ENCODE results near the gene KHDC4. TPM values are rescaled to one million over a fixed set of nuclear protein-coding genes. Genes with fewer than 3 reads are reported as not detected.
A peak's percentile ranks its signal among the peaks of the same experiment; 100 is the strongest.

KHDC4 gene
- total and polyA plus RNA-seq, 9 of the 15 experiments (the other 6 are each of a cell fraction or from before 2014, with no cell fraction given): 12.1 to 185 (median 65.6) TPM

GRCh38 chr1:155940993-155941844 lies 7.0 kb upstream of the KHDC4 start, which contains the start of gene RXFP4:
Gene RXFP4 (plus strand): TSS chr1:155941638. CDS start chr1:155941710, 72 bp downstream.
- Histone ChIP-seq H3K27me3 (ENCODE audit: control insufficient read depth in 2 of 2, insufficient read depth in 2 of 2, low read length in 2 of 2) (no peaks in the 10 kb centered on the region), H3K4me3 (no peak within 1 kb of the TSS), H3K36me3 (ENCODE audit: control insufficient read depth, insufficient read depth, low read length) (peaks cover 3% of the 10 kb centered on the region; the same call in 1 of the 3 replicates), H3K9ac (ENCODE audit: insufficient read depth in 1 of 2, low read depth in 2 of 2, low read length in 2 of 2) (peak within 1 kb of the TSS; percentile 10 to 75; a peak in 3 of 4 replicates), H3K4me2 (ENCODE audit: insufficient read depth, low read length) (no peak within 1 kb of the TSS), H4K20me1 (replicated peaks; ENCODE audit: control insufficient read depth, insufficient read depth, low read length) (no peaks in the 10 kb centered on the region), H2AFZ (ENCODE audit: low read depth, low read length) (peak within 1 kb of the TSS; percentile 75), H3K4me1 (replicated peaks in 1 of 2; ENCODE audit: control insufficient read depth in 2 of 2, insufficient read depth in 2 of 2, low read length in 2 of 2) (peaks cover 19 to 29% of the 10 kb centered on the region in 2 experiments), H3K27ac (ENCODE audit: extremely low read depth, low read depth, low read length) (peak within 1 kb of the TSS; percentile 70), H3K9me1 (ENCODE audit: control insufficient read depth, insufficient read depth, low read length) (no peaks in the 10 kb centered on the region), H3K79me2 (ENCODE audit: control insufficient read depth, insufficient read depth, low read length) (no peaks in the 10 kb centered on the region), H3K9me3 (replicated peaks; ENCODE audit: control insufficient read depth, insufficient read depth, low read depth, low read length) (no peaks in the 10 kb centered on the region)
- ATAC-seq (peak; percentile 37), FAIRE-seq (no peak), DNase-seq (ENCODE audit: extremely low read depth in 1 of 4, low spot score in 3 of 4) (no peak)
- in situ Hi-C loops (cut with MboI) (no loop called here), intact Hi-C loops (cut with micrococcal nuclease) (no loop called here)
- ChIA-PET CTCF (ENCODE audit: low intra/inter-chr PET ratio) (interaction anchor here (0.6 kb wide), 1 partner anchor 56 kb away, joined by 4 read pairs; no protein-coding TSS in a partner anchor), POLR2A (interaction anchor here (0.6 to 1.4 kb wide), 7 partner anchors 10 to 75 kb away, joined by 3 to 10 read pairs (median 3); no protein-coding TSS in a partner anchor)
- 75% methylated on average over 11 of the region's 11 CpGs for WGBS (ENCODE audit: insufficient coverage, low coverage, missing lambda C conversion rate)
- BruUV-seq (replicated peaks): no TSS peak
- TF ChIP-seq ATF3 (IDR thresholded peaks at IDR 0.05) (peak; percentile 76), ATF3 (CRISPR knock-in tag; conservative IDR thresholded peaks at IDR 0.05) (no peak), DPF2 (IDR thresholded peaks at IDR 0.05) (no peak), PURB (CRISPR knock-in tag; IDR thresholded peaks at IDR 0.05; ENCODE audit: low read depth) (no peak), VEZF1 (CRISPR knock-in tag; IDR thresholded peaks at IDR 0.05) (peak; percentile 10; the same call in 1 of the 2 replicates), CEBPG (CRISPR knock-in tag; IDR thresholded peaks at IDR 0.05) (peak; percentile 84), CEBPG (tag; conservative IDR thresholded peaks at IDR 0.05 in 1 of 2, IDR thresholded peaks at IDR 0.05 in 1 of 2) (peak; percentile 70 to 84; a peak in 3 of 4 replicates), GATA2 (CRISPR knock-in tag; IDR thresholded peaks at IDR 0.05) (no peak), SUPT5H (IDR thresholded peaks at IDR 0.05) (peak; percentile 41; the same call in 1 of the 2 replicates), GABPA (tag; conservative IDR thresholded peaks at IDR 0.05; ENCODE audit: low read depth) (peak; percentile 29; the same call in 1 of the 2 replicates), NFATC3 (IDR thresholded peaks at IDR 0.05) (no peak), NFRKB (IDR thresholded peaks at IDR 0.05; ENCODE audit: low read depth) (no peak), ZFX (CRISPR knock-in tag; IDR thresholded peaks at IDR 0.05) (peak; percentile 29; the same call in 1 of the 2 replicates), CBFA2T3 (IDR thresholded peaks at IDR 0.05) (no peak), NR2C2 (CRISPR knock-in tag; IDR thresholded peaks at IDR 0.05) (no peak), NR2C2 (tag; IDR thresholded peaks at IDR 0.05) (0 out of 2 replicates have a peak, but pooled peaks have one; percentile 29), SP1 (CRISPR knock-in tag; IDR thresholded peaks at IDR 0.05) (0 out of 2 replicates have a peak, but pooled peaks have one; percentile 30), CEBPB (tag; IDR thresholded peaks at IDR 0.05) (peak; percentile 45; the same call in 1 of the 2 replicates), EGR1 (conservative IDR thresholded peaks at IDR 0.05) (peak; percentile 49; the same call in 1 of the 2 replicates), L3MBTL2 (IDR thresholded peaks at IDR 0.05) (0 out of 2 replicates have a peak, but pooled peaks have one; percentile 5), TEAD2 (tag; IDR thresholded peaks at IDR 0.05) (no peak), GABPB1 (CRISPR knock-in tag; IDR thresholded peaks at IDR 0.05) (0 out of 2 replicates have a peak, but pooled peaks have one; percentile 7)

All from K562 (cell line).